ENCODE measurements around the gene PIEZO2.

The PIEZO2 gene

GRCh38 chr18:10899481-10899880 is 249.9 kb downstream of the PIEZO2 start:
- DNase-seq (ENCODE audit: low read depth in 1 of 2, low spot score in 1 of 2) = no peak

DNA sequence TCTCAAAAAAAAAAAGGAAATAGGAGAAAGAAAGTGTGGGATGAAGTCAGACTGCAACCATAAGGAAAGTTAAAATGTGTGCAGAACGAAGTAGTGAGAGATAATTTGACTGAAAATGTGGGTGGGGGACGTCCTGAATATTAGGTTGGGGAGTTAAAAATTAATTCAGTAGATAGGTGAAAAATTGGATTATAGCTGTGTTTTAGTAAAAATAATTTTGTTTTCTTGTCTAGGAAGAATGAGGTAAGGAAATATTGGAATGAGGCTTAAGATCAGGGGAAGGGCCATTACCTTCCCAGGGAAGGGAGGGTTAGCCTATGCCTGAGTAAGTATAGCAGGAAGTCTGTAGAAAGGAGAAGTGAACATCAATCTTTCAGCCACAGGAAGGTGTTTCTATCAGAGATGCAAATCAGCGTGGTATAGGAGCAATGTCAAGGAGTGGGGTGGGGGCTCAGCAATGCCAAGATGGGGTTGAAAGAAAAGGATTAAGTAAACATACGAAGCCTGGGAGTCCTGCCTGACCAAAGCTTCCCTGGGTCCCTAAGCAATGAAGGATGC is 250.9 kb downstream of the PIEZO2 start:
- DNase-seq (ENCODE audit: low read depth in 1 of 2, low spot score in 1 of 2) = no peak

- no peak for DNase-seq (ENCODE audit: low read depth in 1 of 2, low spot score in 1 of 2)
These were observed 252.5 kb downstream of the PIEZO2 start for GRCh38 chr18:10896851-10897250.

DNA sequence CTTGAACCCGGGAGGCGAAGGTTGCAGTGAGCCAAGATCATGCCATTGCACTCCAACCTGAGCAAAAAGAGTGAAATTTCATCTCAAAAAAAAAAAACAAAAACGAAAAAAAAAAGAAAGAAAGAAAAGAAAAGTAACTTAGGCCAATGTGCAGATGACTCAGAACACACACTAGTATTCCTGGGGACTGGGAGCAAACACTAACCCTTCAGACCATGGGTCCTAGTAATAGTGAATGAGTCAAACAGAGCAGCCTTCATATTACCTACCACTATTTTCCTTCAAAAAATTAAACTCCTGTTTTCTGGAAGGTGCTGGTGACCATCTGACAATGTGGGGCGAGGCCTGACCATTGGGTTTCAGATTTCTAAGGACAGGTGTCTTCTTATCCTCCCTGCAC is 253.4 kb downstream of the PIEZO2 start:
- no peak for DNase-seq (ENCODE audit: low read depth in 1 of 2, low spot score in 1 of 2)

- no peak for DNase-seq (ENCODE audit: low read depth in 1 of 2, low spot score in 1 of 2)
These were observed 254.9 kb downstream of the PIEZO2 start for GRCh38 chr18:10894501-10894900.

DNA sequence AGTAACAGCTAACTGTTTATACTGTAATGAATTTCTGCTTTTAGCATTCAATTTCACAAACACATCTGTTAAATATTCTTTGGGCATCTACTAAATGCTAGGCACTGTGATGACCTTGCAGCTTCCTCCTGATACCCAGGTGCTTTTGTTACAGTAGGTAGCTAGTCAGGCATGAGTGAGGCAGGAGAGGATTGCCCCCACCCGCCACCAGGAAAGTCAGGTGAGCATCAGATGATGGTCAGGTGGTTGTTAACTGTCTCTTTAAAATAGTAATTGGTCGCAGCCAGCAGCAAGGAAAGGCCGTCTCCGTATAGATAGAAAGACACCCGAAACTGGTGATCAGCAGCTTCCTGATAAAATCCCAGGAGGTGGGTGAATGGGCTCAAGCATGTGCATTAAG is 255.6 kb downstream of the PIEZO2 start:
- no peak for DNase-seq (ENCODE audit: low read depth in 1 of 2, low spot score in 1 of 2)

DNA sequence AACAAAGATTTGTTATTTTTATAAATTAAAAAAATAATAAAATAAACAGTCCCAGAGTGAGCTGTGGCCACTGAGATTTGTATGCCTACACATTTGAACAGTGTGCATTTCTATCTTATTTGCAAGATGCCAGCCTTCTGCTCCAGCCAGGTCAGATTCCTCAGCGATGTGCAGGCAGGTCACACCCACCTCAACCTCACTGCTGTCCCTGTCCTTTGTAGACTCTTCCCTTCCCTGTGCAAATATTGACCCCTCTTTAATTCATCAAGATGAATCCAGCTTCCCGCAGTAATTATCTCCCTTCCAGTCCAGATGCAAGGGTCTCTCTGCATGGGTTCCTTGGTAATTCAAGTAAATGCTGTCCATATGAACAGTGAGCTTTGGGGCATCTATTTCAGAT is 256.2 kb downstream of the PIEZO2 start:
- no peak for DNase-seq (ENCODE audit: low read depth in 1 of 2, low spot score in 1 of 2)

GRCh38 chr18:10892786-10893185 is 256.6 kb downstream of the PIEZO2 start:
- DNase-seq (ENCODE audit: low read depth in 1 of 2, low spot score in 1 of 2) = no peak

DNA sequence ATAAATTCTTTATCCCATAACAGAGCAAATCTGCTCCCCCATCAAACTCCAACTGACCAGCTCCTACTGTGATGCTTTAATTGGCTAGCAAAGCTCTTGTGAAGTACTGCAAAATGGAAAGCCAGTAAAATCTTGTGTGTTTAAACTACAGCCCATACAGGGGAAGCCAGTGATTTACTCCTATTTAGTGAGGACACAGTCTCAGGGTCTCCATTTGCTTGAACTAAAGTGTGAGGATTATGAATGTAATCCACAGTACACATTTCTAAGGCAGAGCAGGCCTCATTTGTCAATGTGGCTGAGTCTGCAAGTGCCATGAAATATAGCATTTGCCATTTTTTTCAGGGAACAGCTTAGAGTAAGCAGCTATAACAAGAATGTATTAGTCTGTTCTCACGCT is 259.3 kb downstream of the PIEZO2 start:
- no peak for DNase-seq (ENCODE audit: low read depth in 1 of 2, low spot score in 1 of 2)

DNA sequence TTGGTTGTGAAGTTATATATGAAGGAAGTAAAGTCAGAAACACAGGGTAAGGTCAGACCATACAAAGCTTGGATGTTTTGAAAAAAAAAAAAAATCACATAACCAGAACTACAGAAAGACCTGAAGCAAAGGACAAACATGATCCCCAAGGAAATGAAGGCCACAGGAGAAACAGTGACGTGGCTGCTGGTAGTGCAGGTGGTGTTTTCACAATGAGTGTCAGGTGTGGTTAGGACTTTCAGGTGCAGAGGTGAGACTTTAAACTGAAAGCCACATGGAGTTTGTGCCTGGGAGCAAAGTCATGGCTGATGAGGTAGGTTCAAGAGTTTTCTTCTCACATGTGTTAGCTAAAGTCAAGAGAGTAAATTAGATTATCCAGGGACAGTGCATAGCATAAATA is 270.7 kb downstream of the PIEZO2 start:
- no peak for DNase-seq (ENCODE audit: low read depth in 1 of 2, low spot score in 1 of 2)

GRCh38 chr18:10877987-10878386 is 271.4 kb downstream of the PIEZO2 start:
- DNase-seq (ENCODE audit: low read depth in 1 of 2, low spot score in 1 of 2) = no peak

DNA sequence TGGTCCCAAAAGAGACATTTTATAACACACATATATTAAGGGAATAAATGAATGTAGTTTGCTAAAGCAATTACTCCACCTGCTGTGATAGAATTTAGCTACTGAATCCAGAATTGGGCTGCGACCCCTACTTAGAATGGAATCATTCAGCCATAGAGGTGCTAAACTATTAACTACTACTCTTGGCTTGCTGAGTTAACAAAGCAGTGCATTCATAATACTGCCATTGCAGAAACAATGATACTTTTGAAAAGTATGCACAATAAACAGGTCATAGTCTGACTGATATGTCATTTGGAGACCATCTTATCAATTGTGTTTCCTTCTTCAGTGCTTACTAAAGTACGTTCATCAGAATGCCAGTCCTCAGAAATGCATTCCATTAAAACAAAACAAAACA is 273.6 kb downstream of the PIEZO2 start:
- no peak for DNase-seq (ENCODE audit: low read depth in 1 of 2, low spot score in 1 of 2)

DNA sequence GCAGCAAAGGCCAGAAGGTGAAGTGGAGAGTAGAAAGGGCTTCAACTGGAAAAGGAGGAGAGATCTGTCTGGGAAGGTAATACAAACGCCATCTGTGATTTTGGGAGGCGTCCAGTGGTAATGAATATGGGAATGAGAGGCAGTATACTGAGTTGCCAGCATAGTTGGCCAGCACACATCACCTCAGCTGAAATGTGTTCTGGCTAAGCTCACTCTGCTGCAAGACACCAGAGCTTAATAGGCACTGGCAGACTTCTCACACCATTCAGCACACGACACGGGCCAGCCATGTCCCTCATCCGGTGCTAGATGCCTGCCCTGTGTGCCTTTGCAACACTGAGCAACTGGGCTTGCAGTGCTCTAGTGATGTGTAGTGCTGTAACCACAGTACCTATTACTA is 277.1 kb downstream of the PIEZO2 start:
- no peak for DNase-seq (ENCODE audit: low read depth in 1 of 2, low spot score in 1 of 2)

DNA sequence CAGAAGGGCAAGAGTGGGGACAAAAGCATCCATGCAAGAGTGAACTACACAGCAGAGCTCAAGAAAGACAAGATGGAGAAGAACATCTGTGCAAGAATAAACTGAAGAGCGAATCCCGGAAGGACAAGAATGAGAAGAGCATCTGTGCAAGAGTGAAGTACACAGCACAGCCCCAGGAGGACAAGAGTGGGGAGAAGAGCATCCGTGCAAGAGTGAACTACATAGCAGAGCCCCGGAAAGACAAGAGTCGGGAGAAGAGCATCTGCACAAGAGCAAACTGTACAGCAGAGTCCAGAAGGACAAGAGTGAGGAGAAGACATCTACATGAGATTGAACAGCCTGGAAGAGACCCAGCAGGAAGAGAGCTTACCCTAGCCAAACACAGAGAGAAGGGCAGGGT is 284.6 kb downstream of the PIEZO2 start:
- no peak for DNase-seq (ENCODE audit: low read depth in 1 of 2, low spot score in 1 of 2)

DNA sequence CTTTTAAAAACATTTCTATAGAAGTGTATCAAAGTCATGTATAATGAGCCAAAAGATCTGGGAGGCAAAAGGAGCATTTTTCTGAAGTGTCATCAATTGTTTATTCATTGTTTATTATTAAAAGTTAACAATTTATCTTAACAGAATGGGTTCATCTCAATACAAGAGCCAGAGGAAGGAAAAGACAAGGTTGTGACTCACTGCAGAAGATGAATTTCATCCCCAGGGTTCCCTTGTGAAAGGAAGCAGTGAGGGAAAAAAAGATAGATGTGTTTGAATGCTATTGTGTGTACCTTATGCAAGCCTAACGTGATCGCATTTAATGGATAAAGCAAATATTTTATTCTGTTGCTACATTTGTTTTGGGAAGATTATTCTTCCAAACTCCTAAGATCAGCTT is 286.3 kb downstream of the PIEZO2 start:
- DNase-seq (ENCODE audit: low read depth in 1 of 2, low spot score in 1 of 2) = no peak

- DNase-seq (ENCODE audit: low read depth in 1 of 2, low spot score in 1 of 2) = no peak
These were observed 288.4 kb downstream of the PIEZO2 start for GRCh38 chr18:10860928-10861327.

DNA sequence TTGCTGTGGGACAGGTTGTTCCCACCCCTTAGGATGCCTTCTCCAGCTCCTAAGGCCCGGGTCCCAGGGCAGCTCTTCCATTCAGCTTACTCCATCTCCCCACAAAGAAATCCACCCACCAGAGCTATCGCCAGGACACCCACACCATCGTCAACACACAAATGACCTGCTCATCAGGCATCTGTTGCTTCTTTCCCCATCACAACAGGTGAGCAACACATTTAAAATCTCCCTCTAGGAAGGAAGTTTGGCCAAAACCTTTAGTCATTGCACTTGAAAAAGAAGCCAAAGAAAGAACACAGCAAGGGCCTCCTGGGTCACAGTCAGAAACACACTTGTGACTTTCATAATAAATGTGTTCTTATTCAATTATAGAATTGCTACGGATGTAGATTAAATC is 289.0 kb downstream of the PIEZO2 start:
- DNase-seq (ENCODE audit: low read depth in 1 of 2, low spot score in 1 of 2) = no peak

GRCh38 chr18:10858477-10858876 is 290.9 kb downstream of the PIEZO2 start:
- DNase-seq (ENCODE audit: low read depth in 1 of 2, low spot score in 1 of 2) = no peak

DNA sequence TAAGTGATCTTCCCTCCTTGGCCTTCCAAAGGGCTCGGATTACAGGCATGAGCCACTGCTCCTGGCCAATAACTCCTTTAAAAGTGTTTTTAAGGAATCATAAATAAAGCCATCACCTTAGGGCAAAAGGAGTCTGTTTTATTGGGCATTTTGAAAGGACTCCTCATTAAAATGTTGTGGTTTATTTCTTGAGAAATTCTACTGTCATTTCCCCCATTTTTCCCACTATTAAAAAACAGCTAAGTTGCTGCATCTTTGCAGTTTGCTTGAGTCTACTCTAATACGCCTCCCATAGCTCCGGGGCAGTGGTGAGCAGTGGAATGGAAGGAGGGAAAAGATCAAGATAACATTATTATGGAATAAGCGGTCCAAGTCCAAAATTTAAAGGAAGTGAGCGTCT is 293.2 kb downstream of the PIEZO2 start:
- no peak for DNase-seq (ENCODE audit: low read depth in 1 of 2, low spot score in 1 of 2)

DNA sequence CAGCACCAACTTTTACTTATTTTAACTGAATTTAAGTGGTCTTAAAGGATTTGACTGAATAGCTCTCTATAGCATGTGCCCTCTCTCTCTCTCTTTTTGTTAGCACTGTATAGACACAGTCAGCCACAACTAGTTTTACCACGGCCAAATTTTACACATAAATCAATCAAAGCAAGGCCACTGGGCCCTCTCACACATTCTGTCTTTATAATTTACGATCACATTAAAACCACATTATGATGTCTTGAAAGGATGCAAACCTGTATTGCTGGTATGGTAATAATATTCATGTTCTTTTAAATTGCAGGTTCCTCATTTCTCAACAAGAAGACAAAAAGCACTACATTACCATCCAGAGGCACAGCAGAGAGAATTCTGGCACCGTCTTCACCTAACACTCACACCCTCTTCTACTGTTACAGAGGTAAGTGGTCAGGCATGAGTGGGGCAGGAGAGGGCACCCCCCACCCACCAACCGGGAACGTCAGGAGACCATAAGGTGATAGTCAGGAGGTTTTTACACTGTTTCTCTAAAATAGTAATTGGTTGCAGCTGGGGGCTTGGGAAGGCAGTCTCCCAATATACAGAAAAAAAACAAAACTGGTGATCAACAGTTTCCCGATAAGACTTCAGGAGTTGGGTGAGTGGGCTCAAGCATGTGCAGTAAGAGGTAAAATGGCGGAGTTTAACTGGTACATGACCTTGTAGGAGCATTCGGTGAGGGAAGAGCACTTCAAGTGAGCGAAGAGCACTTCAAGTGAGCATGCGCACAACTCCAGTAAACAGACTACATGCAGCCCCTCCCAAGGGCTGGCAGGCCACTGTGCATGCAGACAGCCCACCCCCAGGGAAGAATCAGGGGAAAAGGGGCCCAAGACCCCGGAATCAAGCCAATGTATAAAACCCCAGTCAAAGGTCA is 296.7 kb downstream of the PIEZO2 start:
- DNase-seq (ENCODE audit: low read depth in 1 of 2, low spot score in 1 of 2) = no peak

DNA sequence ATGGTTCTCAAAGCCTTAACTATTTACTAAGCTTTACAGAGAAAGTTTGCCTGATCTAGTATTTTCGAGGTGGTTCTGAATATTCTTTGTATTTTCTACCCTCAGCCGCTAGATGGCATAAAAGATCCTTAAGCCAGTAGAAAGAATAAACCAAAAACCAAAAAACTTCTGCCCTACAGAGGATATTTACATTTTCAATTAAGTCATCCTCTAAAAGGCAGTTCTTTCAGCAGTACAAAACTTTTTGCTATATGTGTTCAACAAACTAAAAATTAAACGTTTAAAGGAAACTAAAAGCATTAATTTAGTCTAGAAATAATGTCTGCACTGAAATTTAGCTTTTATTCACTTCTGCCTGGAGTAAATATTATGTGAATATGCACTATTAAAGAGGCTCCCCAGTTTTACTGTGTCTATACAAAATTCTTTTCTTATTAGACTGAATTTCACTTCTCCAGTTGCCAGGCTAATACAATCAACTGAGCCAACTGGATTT is 297.5 kb downstream of the PIEZO2 start:
- no peak for DNase-seq (ENCODE audit: low read depth in 1 of 2, low spot score in 1 of 2)

GRCh38 chr18:10850840-10851239 is 298.5 kb downstream of the PIEZO2 start:
- no peak for DNase-seq (ENCODE audit: low read depth in 1 of 2, low spot score in 1 of 2)

GRCh38 chr18:10850216-10850615 is 299.2 kb downstream of the PIEZO2 start:
- no peak for DNase-seq (ENCODE audit: low read depth in 1 of 2, low spot score in 1 of 2)

Measured in activated T-helper 1 cell treated with anti-CD3 and anti-CD28 coated beads, Interleukin-2, amount 50 U/mL, for 16 hours (primary cell).